Kidney (tissue), 14 donors: ENCODE data around the gene RAB4B. TPM values are rescaled to one million over a fixed set of nuclear protein-coding genes. Genes with fewer than 3 reads are reported as not detected.
"Not testable (repeated sequence)": the region's sequence is repeated elsewhere in the genome, so short reads cannot be mapped to it uniquely, and the experiment has no call there.

Source experiments
- DNase-seq, 5 donors: peaks; one replicate each; pipeline ENCODE4 v3.0.0-alpha.2; 2013 to 2020
- FAIRE-seq: peaks from 2 replicates; lab custom pipeline; 2012; peaks lifted over from hg19 to GRCh38; lab: Jason Lieb, UNC
- H3K27ac ChIP-seq, 2 donors: one replicate each; pipeline ENCODE4 v1.7.0; 2013; ENCODE audit warnings: low read depth in 2 of 2, low read length in 2 of 2, inconsistent platforms in 1 of 2
- H3K27me3 ChIP-seq: one replicate; pipeline ENCODE4 v1.7.1; 2013; ENCODE audit warnings: low read length, inconsistent platforms; ENCODE audit not compliant: control insufficient read depth, insufficient read depth
- H3K36me3 ChIP-seq, 3 donors: one replicate each; pipeline versions ENCODE4 v1.7.0 to v1.7.1; 2013; ENCODE audit warnings: low read length in 3 of 3, control low read depth in 1 of 3, inconsistent platforms in 1 of 3; ENCODE audit not compliant: insufficient read depth in 3 of 3, control insufficient read depth in 2 of 3
- H3K4me1 ChIP-seq, 3 donors: one replicate each; pipeline versions ENCODE4 v1.7.0 to v1.7.1; 2013; ENCODE audit warnings: low read length in 3 of 3, inconsistent platforms in 1 of 3, low read depth in 1 of 3; ENCODE audit not compliant: control insufficient read depth in 2 of 3, insufficient read depth in 2 of 3
- H3K4me3 ChIP-seq, 3 donors: one replicate each; pipeline versions ENCODE4 v1.7.0 to v1.8.1; 2013; ENCODE audit warnings: low read length in 3 of 3, control low read depth in 1 of 3, inconsistent platforms in 1 of 3
- H3K9ac ChIP-seq, 3 donors: one replicate each; pipeline versions ENCODE4 v1.7.0 to v1.7.1; 2013; ENCODE audit warnings: low read length in 3 of 3, control low read depth in 1 of 3, inconsistent platforms in 1 of 3
- H3K9me3 ChIP-seq, 3 donors: one replicate each; pipeline versions ENCODE4 v1.7.0 to v1.7.1; 2013; ENCODE audit warnings: low read length in 3 of 3, control low read depth in 1 of 3, inconsistent platforms in 1 of 3; ENCODE audit not compliant: control insufficient read depth in 2 of 3, insufficient read depth in 1 of 3
- CTCF ChIP-seq: IDR thresholded peaks from 3 replicates; pipeline ENCODE4 v1.5.1; 2012; ENCODE audit warnings: mild to moderate bottlenecking, moderate library complexity, borderline replicate concordance; ENCODE audit not compliant: insufficient read depth; ENCODE audit errors: extremely low read depth
- intact Hi-C: fragments of 100-400 bp; cut with DNase I; formaldehyde crosslinking; loops from one replicate; pipeline ENCODE4 v1.11.1; 2022
- polyA plus RNA-seq: library from polyadenylated mRNA; stranded (reverse); fragments of 350-450 nt; fragmentation: Illumina TruSeq; extraction: RNeasy Lipid Tissue Mini Kit (QIAGEN cat#74804); gene quantifications from one replicate; pipeline ENCODE4 v1.2.3, GENCODE V29; 2014; ENCODE audit warnings: low read depth, low replicate concordance; ENCODE audit not compliant: insufficient read depth
- total RNA-seq: library from RNA; stranded (reverse); fragmentation: NEBNext Ultra II Directional; extraction: Animal tissue kit (Norgen Biotek cat#: 25700); gene quantifications from one replicate; pipeline ENCODE4 v1.2.1, GENCODE V29; 2021
- donor health status: control.
- donor health status: control.
- donor health status: control.
- donor health status: control.
- donor health status: control.
- donor health status: DM: yes; HTN: yes; CAD: no.
- donor health status: Normal renal cell carcinoma (clear cell type).

The RAB4B gene
- total and polyA plus RNA-seq, 2 donors from 2014 or later = 42.1 to 61.7 TPM

DNA sequence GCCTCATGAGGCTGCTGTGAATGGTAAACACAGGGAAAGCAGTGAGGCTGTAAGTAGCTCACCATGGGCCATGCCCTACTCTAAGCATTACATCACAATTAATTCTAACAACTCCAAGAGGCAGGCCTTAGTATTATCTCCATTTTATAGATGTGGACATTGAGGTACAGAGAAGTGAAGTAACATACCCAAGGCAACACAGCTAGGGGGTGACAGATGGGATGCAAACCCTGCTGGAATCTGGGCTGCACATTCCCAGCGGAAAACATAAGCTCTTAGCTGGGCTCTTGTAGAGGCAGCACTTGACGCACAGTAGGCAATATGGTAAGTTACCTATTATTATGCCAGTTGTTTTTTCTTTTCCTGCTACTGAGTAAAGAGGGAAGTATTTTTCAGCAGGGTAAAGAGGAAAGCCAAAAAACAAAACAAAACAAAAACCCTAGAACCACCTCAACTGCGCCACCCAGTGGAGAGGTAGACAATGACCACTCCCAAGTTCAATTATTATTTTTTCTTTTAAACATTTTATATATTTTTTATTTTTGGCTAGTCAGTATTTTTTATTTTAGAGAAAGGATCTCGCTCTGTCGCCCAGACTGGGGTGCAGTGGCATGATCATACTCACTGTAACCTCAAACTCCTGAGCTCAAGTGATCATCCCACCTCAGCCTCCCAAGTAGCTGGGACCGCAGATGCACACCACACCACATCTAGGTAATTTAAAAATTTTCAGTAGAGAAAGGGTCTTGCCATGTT, 41.6 kb downstream of the RAB4B start:
- H3K4me1 ChIP-seq = peaks cover 0 to 14% (median 0%) of the 10 kb centered on the region in 3 donors
- DNase-seq (peak in 1 of 5 donors; percentile 56), FAIRE-seq (peak; percentile 44)
- H3K9me3 ChIP-seq, H3K4me3 ChIP-seq, intact Hi-C loops, H3K36me3 ChIP-seq, H3K9ac ChIP-seq, H3K27me3 ChIP-seq, H3K27ac ChIP-seq: not testable (repeated sequence)
- TF ChIP-seq CTCF = peak; percentile 62

GRCh38 chr19:40822161-40822560, 44.1 kb downstream of the RAB4B start:
- H3K36me3 ChIP-seq = peaks cover 2 to 3% (median 2%) of the 10 kb centered on the region in 3 donors
- DNase-seq (no peak), FAIRE-seq (no peak)
- H3K9ac ChIP-seq = no peak overlapping the region
- H3K27me3 ChIP-seq = no peaks in the 10 kb centered on the region
- no peak for TF ChIP-seq CTCF
- H3K4me3 ChIP-seq = no peak overlapping the region
- H3K27ac ChIP-seq = no peak overlapping the region
- H3K9me3 ChIP-seq = peaks cover 0 to 1% (median 0%) of the 10 kb centered on the region in 3 donors
- intact Hi-C loops = no loop called here
- H3K4me1 ChIP-seq = peaks cover 0 to 14% (median 0%) of the 10 kb centered on the region in 3 donors

DNA sequence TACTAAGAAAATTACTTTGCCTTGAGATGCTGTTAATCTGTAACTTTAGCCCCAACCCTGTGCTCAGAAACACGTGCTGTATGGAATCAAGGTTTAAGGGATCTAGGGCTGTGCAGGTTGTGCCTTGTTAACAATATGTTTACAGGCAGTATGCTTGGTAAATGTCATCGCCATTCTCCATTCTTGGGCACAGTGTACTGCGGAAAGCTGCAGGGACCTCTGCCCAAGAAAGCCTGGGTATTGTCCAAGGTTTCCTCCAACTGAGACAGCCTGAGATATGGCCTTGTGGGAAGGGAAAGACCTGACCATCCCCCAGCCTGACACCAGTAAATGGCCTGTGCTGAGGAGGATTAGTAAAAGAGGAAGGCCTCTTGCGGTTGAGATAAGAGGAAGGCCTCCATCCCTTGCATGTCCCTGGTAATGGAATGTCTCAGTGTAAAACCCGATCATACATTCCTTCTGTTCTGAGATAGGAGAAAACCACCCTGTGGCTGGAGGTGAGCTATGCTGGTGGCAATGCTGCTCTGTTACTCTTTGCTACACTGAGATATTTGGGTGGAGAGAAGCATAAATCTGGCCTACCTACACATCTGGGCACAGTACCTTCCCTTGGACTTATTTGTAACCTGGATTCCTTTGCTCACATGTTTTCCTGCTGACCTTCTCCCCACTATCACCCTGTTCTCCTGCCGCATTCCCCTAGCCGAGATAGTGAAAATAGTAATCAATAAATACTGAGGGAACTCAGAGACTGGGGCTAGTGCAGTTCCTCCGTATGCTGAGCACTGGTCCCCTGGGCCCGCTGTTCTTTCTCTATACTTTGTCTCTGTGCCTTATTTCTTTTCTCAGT, 44.9 kb downstream of the RAB4B start:
- intact Hi-C loops, H3K4me3 ChIP-seq, FAIRE-seq, H3K36me3 ChIP-seq, DNase-seq, H3K9me3 ChIP-seq, H3K27me3 ChIP-seq, H3K27ac ChIP-seq: not testable (repeated sequence)
- Histone ChIP-seq H3K9ac (peak overlapping the region in 1 of 3 donors; percentile 19), H3K4me1 (peaks cover 0 to 14% (median 0%) of the 10 kb centered on the region in 3 donors)

DNA sequence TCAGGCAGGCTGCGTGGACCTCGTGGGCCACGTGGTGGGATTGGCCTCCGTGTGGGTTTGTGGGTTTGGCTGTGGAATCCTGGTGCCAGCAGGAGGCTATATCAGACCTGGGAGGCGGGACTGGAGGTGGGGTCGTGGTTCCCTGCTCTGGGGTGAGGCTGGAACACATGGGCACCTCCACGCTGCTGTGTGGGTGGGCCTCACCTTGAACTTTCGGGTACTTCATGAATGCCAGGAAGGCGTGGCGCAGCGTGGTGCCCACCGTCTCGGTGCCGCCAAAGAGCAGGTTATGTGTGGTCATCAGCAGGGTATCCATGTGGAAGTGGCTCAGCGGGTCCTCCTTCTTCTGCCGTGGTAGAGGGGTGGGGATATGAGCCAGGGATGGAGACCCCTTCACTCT, 46.9 kb downstream of the RAB4B start:
- H3K9ac ChIP-seq, H3K4me1 ChIP-seq, intact Hi-C loops, DNase-seq, H3K9me3 ChIP-seq, H3K36me3 ChIP-seq, H3K27ac ChIP-seq, FAIRE-seq, H3K4me3 ChIP-seq, H3K27me3 ChIP-seq: not testable (repeated sequence)

DNA sequence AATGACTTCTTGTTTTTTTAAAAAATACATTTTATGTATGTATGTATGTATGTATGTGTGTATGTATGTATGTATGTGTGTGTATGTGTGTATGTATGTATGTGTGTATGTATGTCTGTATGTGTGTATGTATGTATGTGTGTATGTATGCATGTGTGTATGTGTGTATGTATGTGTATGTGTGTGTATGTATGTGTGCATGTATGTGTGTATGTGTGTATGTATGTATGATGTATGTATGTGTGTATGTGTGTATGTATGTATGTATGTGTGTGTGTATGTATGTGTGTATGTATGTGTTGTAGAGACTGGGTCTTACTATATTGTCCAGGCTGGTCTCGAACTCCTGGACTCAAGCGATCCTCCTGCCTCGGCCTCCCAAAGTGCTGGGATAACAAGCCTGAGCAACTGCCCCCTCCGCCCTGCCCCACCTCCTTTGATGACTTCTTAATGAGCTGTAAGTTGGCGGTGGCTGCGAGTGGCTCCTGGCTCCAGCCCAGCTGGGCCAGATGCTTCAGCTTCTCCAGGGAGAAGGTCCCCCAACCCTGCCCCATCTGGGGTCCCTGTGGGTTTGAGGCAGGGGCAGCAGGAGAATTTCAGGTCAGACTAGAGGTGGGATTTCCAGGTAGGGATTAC, 47.5 kb downstream of the RAB4B start:
- H3K27ac ChIP-seq, H3K9me3 ChIP-seq, H3K27me3 ChIP-seq, intact Hi-C loops, H3K4me1 ChIP-seq, H3K36me3 ChIP-seq, DNase-seq, H3K4me3 ChIP-seq, FAIRE-seq, H3K9ac ChIP-seq: not testable (repeated sequence)

DNA sequence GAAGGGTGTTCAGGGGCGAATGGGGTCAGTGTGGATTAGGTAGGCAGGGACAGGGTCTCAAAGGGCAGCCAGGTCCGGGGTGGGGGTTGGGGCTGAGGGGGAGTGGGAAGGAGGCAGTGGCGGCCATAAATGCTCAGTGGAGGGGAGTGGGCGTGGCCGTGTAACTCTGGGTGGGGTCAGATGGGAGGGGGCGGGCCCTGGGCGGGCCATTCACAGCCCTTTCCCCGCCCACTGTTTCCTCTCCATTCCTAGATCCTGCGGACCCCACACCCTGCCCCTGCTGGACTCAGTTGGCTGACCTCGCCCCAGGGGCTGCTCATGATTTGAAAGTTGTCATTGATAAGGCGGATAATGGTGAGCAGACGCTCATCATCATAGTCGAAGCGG, 48.3 kb downstream of the RAB4B start:
- intact Hi-C loops, H3K4me1 ChIP-seq, H3K27me3 ChIP-seq, H3K9ac ChIP-seq, H3K9me3 ChIP-seq, FAIRE-seq, DNase-seq, H3K36me3 ChIP-seq, H3K4me3 ChIP-seq, H3K27ac ChIP-seq: not testable (repeated sequence)
